Transverse colon (tissue), 4 donors: Measurements from ENCODE around the gene CCDC6.

Source experiments
- POLR2A ChIP-seq: fragments of 450-650 bp; IDR thresholded peaks from one replicate; pipeline ENCODE4 v1.6.1; 2016; ENCODE audit warnings: antibody characterized with exemption, mild to moderate bottlenecking, moderate library complexity
- POLR2AphosphoS5 ChIP-seq, 3 donors: sonication (generic); formaldehyde crosslinking; IDR thresholded peaks; one replicate each; pipeline ENCODE4 v1.6.1; 2016; ENCODE audit warnings: antibody characterized with exemption in 3 of 3
- TF ChIP-seq, protein P1 (sequence below), 5 experiments: fragments of 200-600 bp in 3 of 5; fragments of 450-650 bp in 2 of 5; sonication (generic) in 3 of 5; IDR thresholded peaks; 1 replicate in 2 of 5; 2 replicates in 3 of 5; pipeline ENCODE4 v1.5.1; 2016 to 2017; ENCODE audit warnings: antibody characterized with exemption in 5 of 5, inconsistent platforms in 3 of 5, mild to moderate bottlenecking in 2 of 5, moderate library complexity in 1 of 5

DNA sequence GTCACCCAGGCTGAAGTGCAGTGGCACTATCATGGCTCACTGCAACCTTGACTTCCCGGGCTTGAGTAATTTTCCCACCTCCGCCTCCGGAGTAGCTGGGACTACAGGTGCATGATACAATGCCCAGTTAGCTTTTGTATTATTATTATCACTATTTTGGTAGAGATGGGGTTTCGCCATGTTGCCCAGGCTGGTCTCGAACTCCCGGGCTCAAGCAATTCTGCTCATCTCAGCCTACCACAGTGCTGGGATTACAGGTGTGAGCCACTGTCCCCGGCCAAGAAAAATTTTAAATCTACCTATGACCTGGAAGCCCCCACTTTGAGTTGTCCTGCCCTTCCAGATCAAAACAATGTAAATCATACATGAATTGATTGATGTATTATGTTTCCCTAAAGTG is 38.8 kb downstream of the CCDC6 start:
- TF ChIP-seq POLR2A (no peak), POLR2AphosphoS5 (IDR thresholded peaks at IDR 0.05) (no peak)
- TF ChIP-seq, protein P1, sequence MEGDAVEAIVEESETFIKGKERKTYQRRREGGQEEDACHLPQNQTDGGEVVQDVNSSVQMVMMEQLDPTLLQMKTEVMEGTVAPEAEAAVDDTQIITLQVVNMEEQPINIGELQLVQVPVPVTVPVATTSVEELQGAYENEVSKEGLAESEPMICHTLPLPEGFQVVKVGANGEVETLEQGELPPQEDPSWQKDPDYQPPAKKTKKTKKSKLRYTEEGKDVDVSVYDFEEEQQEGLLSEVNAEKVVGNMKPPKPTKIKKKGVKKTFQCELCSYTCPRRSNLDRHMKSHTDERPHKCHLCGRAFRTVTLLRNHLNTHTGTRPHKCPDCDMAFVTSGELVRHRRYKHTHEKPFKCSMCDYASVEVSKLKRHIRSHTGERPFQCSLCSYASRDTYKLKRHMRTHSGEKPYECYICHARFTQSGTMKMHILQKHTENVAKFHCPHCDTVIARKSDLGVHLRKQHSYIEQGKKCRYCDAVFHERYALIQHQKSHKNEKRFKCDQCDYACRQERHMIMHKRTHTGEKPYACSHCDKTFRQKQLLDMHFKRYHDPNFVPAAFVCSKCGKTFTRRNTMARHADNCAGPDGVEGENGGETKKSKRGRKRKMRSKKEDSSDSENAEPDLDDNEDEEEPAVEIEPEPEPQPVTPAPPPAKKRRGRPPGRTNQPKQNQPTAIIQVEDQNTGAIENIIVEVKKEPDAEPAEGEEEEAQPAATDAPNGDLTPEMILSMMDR (IDR thresholded peaks at IDR 0.05): no peak
